IMR-90 (cell line): ENCODE data around the gene MGAT5B. TPM values are rescaled to one million over a fixed set of nuclear protein-coding genes. Genes with fewer than 3 reads are reported as not detected.

Source experiments
- ATAC-seq: fragments of 200-7000 bp; cut with Tn5 transposase; 2 replicates; pipeline ENCODE4 v1.9.1; 2020; ENCODE audit warnings: low read depth, mild to moderate bottlenecking, moderate library complexity
- BruUV-seq: library from RNA; stranded (reverse); fragments of 400-500 nt; replicated peaks from 2 replicates; lab custom pipeline; 2021; lab: Mats Ljungman, UMichigan
- CTCF ChIA-PET: fragments of 300-600 bp; formaldehyde crosslinking; extraction: SDS; loops from one replicate; lab custom pipeline; 2021; ENCODE audit warnings: antibody characterized with exemption; lab: Yijun Ruan, JAX
- POLR2A ChIA-PET: fragments of 300-600 bp; sonication (Branson Sonifier 250); formaldehyde crosslinking; loops from one replicate; lab custom pipeline; 2022; ENCODE audit warnings: antibody characterized with exemption; ENCODE audit not compliant: unreplicated experiment; lab: Charles Lee
- DNase-seq: peaks from one replicate; pipeline ENCODE4 v3.0.0; 2013
- H2AFZ ChIP-seq: replicated peaks from 2 replicates; pipeline ENCODE3; 2013; ENCODE audit warnings: low read length, mild to moderate bottlenecking; ENCODE audit not compliant: poor library complexity
- H2AK5ac ChIP-seq: 2 replicates; pipeline ENCODE4 v1.6.1; 2013; ENCODE audit warnings: low read depth, low read length, inconsistent platforms
- H2AK9ac ChIP-seq: replicated peaks from 2 replicates; pipeline ENCODE3; 2013; ENCODE audit warnings: mild to moderate bottlenecking, low read depth, low read length, moderate library complexity; ENCODE audit not compliant: poor library complexity
- H2BK120ac ChIP-seq: 2 replicates; pipeline ENCODE4 v1.6.1; 2013; ENCODE audit warnings: low read depth, low read length, inconsistent platforms
- H2BK15ac ChIP-seq: 3 replicates; pipeline ENCODE4 v1.6.1; 2013; ENCODE audit warnings: low read depth, low read length, inconsistent platforms
- H2BK20ac ChIP-seq: 2 replicates; pipeline ENCODE4 v1.6.1; 2013; ENCODE audit warnings: low read depth, mild to moderate bottlenecking, inconsistent platforms, low read length, moderate library complexity
- H2BK5ac ChIP-seq: 2 replicates; pipeline ENCODE4 v1.6.1; 2013; ENCODE audit warnings: mild to moderate bottlenecking, low read depth, low read length, inconsistent platforms; ENCODE audit not compliant: poor library complexity, severe bottlenecking
- H3K14ac ChIP-seq: replicated peaks from 2 replicates; pipeline ENCODE4 v1.6.1; 2013; ENCODE audit warnings: low read depth, low read length, inconsistent platforms
- H3K18ac ChIP-seq: 2 replicates; pipeline ENCODE4 v1.6.1; 2013; ENCODE audit warnings: low read depth, low read length, control low read depth
- H3K23ac ChIP-seq: 2 replicates; pipeline ENCODE4 v1.6.1; 2013; ENCODE audit warnings: low read depth, low read length, inconsistent platforms
- H3K27ac ChIP-seq: 2 replicates; pipeline ENCODE4 v1.5.1; 2013; ENCODE audit warnings: mild to moderate bottlenecking, control low read depth, low read length; ENCODE audit not compliant: insufficient read depth
- H3K27me3 ChIP-seq: 2 replicates; pipeline ENCODE4 v1.6.1; 2013; ENCODE audit warnings: low read length; ENCODE audit not compliant: control insufficient read depth, insufficient read depth
- H3K36me3 ChIP-seq: 2 replicates; pipeline ENCODE4 v1.6.1; 2013; ENCODE audit warnings: low read length, mixed read lengths; ENCODE audit not compliant: control insufficient read depth, insufficient read depth
- H3K4ac ChIP-seq: 2 replicates; pipeline ENCODE4 v1.6.1; 2013; ENCODE audit warnings: low read depth, low read length, inconsistent platforms
- H3K4me1 ChIP-seq: 2 replicates; pipeline ENCODE4 v1.6.1; 2013; ENCODE audit warnings: low read length, mixed read lengths; ENCODE audit not compliant: control insufficient read depth, insufficient read depth
- H3K4me2 ChIP-seq: 2 replicates; pipeline ENCODE4 v1.6.1; 2013; ENCODE audit warnings: low read depth, mild to moderate bottlenecking, control low read depth, low read length, moderate library complexity
- H3K4me3 ChIP-seq: 2 replicates; pipeline ENCODE4 v1.5.1; 2013; ENCODE audit warnings: low read depth, mild to moderate bottlenecking, control low read depth, low read length, moderate library complexity; ENCODE audit not compliant: insufficient read depth
- H3K56ac ChIP-seq: 2 replicates; pipeline ENCODE4 v1.6.1; 2013; ENCODE audit warnings: low read length, inconsistent platforms; ENCODE audit not compliant: insufficient read depth; ENCODE audit errors: extremely low read depth
- H3K79me1 ChIP-seq, 2 experiments: 2 replicates each; pipeline ENCODE4 v1.6.1; 2013; ENCODE audit warnings: low read length in 2 of 2, inconsistent platforms in 1 of 2, low read depth in 1 of 2
- H3K9ac ChIP-seq: 2 replicates; pipeline ENCODE4 v1.6.1; 2013; ENCODE audit warnings: low read depth, low read length, control low read depth
- H3K9me1 ChIP-seq: 2 replicates; pipeline ENCODE4 v1.6.1; 2013; ENCODE audit warnings: low read length, inconsistent platforms; ENCODE audit not compliant: insufficient read depth
- H3K9me3 ChIP-seq: 2 replicates; pipeline ENCODE4 v1.6.1; 2013; ENCODE audit warnings: low read length; ENCODE audit not compliant: control insufficient read depth, insufficient read depth
- H4K20me1 ChIP-seq: 2 replicates; pipeline ENCODE4 v1.6.1; 2013; ENCODE audit warnings: low read length, inconsistent platforms; ENCODE audit not compliant: insufficient read depth
- H4K5ac ChIP-seq: 2 replicates; pipeline ENCODE4 v1.6.1; 2013; ENCODE audit warnings: mild to moderate bottlenecking, low read depth, low read length, control low read depth
- H4K8ac ChIP-seq, 2 experiments: 2 replicates each; pipeline ENCODE4 v1.6.1; 2013; ENCODE audit warnings: low read depth in 2 of 2, low read length in 2 of 2, control low read depth in 1 of 2, inconsistent platforms in 1 of 2
- H4K91ac ChIP-seq: 2 replicates; pipeline ENCODE4 v1.6.1; 2013; ENCODE audit warnings: low read depth, low read length, inconsistent platforms; ENCODE audit not compliant: insufficient read depth
- MAFK ChIP-seq: IDR thresholded peaks from 2 replicates; pipeline ENCODE4 v1.6.1; 2012; ENCODE audit warnings: low read depth, low read length, improper control_type of control experiment
- MAZ ChIP-seq: IDR thresholded peaks from 2 replicates; pipeline ENCODE4 v1.6.1; 2012; ENCODE audit warnings: low read depth, mild to moderate bottlenecking, low read length, improper control_type of control experiment, moderate library complexity, borderline replicate concordance
- POLR2A ChIP-seq: IDR thresholded peaks from 2 replicates; pipeline ENCODE4 v1.6.1; 2012; ENCODE audit warnings: mild to moderate bottlenecking, low read depth, low read length
- RAD21 ChIP-seq: IDR thresholded peaks from 2 replicates; pipeline ENCODE4 v1.6.1; 2012; ENCODE audit warnings: low read length, improper control_type of control experiment
- SMC3 ChIP-seq: fragments of 150-350 bp; IDR thresholded peaks from 2 replicates; pipeline ENCODE4 v1.6.1; 2016; ENCODE audit warnings: low read depth, mild to moderate bottlenecking, antibody characterized with exemption, low read length, moderate library complexity
- WGBS, 2 experiments: methylation state at CpG; one replicate each; pipeline versions ENCODE4 v1.1.5 to v1.1.7; 2013; ENCODE audit warnings: missing lambda C conversion rate in 2 of 2; ENCODE audit not compliant: insufficient read length in 1 of 2; ENCODE audit errors: extremely low coverage in 2 of 2; 5-methylcytosine and 5-hydroxymethylcytosine counted together
- dilution Hi-C: fragments of 300-500 bp; cut with HindIII; formaldehyde crosslinking; loops from one replicate; pipeline ENCODE4 v1.14.3; 2018; ENCODE audit warnings: low sequenced_read_pairs; ENCODE audit not compliant: unreplicated experiment
- in situ Hi-C: fragments of 300-500 bp; cut with MboI; formaldehyde crosslinking; loops from 3 replicates; pipeline ENCODE4 v1.14.3; 2019; ENCODE audit warnings: low sequenced_read_pairs, inconsistent platforms, mixed read lengths
- intact Hi-C: fragments of 100-400 bp; cut with micrococcal nuclease; formaldehyde crosslinking; loops from 2 replicates; pipeline ENCODE4 v1.10.0; 2022
- polyA plus RNA-seq, 3 experiments: library from polyadenylated mRNA; depleted of rRNA; stranded (reverse); fragments of >200 nt; gene quantifications; 2 replicates each; pipeline ENCODE4 v1.2.3, GENCODE V29; 2012; ENCODE audit warnings: low replicate concordance in 1 of 3
- total RNA-seq: library from RNA; depleted of rRNA; stranded (reverse); fragments of >200 nt; gene quantifications from 2 replicates; pipeline ENCODE4 v1.2.3, GENCODE V29; 2012

Gene MGAT5B
- total and polyA plus RNA-seq, 2 of the 4 experiments (the other 2 are of a cell fraction), result 0.54 to 2.0 TPM

GRCh38 chr17:76935331-76935730, 67.1 kb downstream of the MGAT5B start:
- H2AK5ac ChIP-seq, result no peak overlapping the region
- no peaks in the 10 kb centered on the region for H3K36me3 ChIP-seq
- H2BK15ac ChIP-seq, result no peak overlapping the region
- peaks cover 9% of the 10 kb centered on the region for H3K27me3 ChIP-seq
- H3K9ac ChIP-seq, result no peak overlapping the region
- BruUV-seq, result no TSS peak
- H2BK120ac ChIP-seq, result no peak overlapping the region
- dilution Hi-C loops (no loop called here), intact Hi-C loops (no loop called here), in situ Hi-C loops (no loop called here)
- no peaks in the 10 kb centered on the region; the same call in 1 of the 2 replicates for H3K4me1 ChIP-seq
- H3K56ac ChIP-seq, result no peak overlapping the region
- no peak overlapping the region for H2AK9ac ChIP-seq
- no peak overlapping the region for H4K8ac ChIP-seq
- no peak overlapping the region for H4K5ac ChIP-seq
- no peak overlapping the region for H3K4me2 ChIP-seq
- H3K9me3 ChIP-seq, result no peaks in the 10 kb centered on the region
- H4K20me1 ChIP-seq, result no peaks in the 10 kb centered on the region; the same call in 1 of the 2 replicates
- H4K91ac ChIP-seq, result no peak overlapping the region
- ChIA-PET POLR2A (no interaction called here), CTCF (interaction anchor here (0.6 kb wide), 1 partner anchor 1932 kb away, joined by 9 read pairs; no protein-coding TSS in a partner anchor)
- DNase-seq, result peak; percentile 60
- H2BK5ac ChIP-seq, result no peak overlapping the region
- WGBS, 2 experiments, result no CpG with 5 or more reads among the region's 3 CpGs
- H3K4me3 ChIP-seq, result no peak overlapping the region
- TF ChIP-seq SMC3 (no peak), POLR2A (no peak), MAFK (no peak), MAZ (no peak), RAD21 (no peak)
- H3K18ac ChIP-seq, result no peak overlapping the region
- H2BK20ac ChIP-seq, result no peak overlapping the region
- no peak overlapping the region for H3K14ac ChIP-seq
- no peaks in the 10 kb centered on the region for H3K79me1 ChIP-seq
- H3K27ac ChIP-seq, result no peak overlapping the region
- no peak overlapping the region for H3K4ac ChIP-seq
- no peak; the same call in 1 of the 2 replicates for ATAC-seq
- H2AFZ ChIP-seq, result no peak overlapping the region
- H3K23ac ChIP-seq, result no peak overlapping the region
- no peaks in the 10 kb centered on the region for H3K9me1 ChIP-seq
